SK-N-SH (cell line): Measurements from ENCODE around the gene HCN4. TPM values are rescaled to one million over a fixed set of nuclear protein-coding genes. Genes with fewer than 3 reads are reported as not detected.

ENCODE experiments used
- CTCF ChIA-PET: fragments of 300-600, 350-600 bp; formaldehyde crosslinking; extraction: SDS; loops from one replicate; lab custom pipeline; 2021; lab: Yijun Ruan, JAX
- POLR2A ChIA-PET: fragments of 350-600 bp; sonication (Branson Sonifier 250); formaldehyde crosslinking; extraction: SDS; loops from one replicate; lab custom pipeline; 2020; ENCODE audit warnings: antibody characterized with exemption, inconsistent platforms; lab: Yijun Ruan, JAX
- DNase-seq: peaks from one replicate; pipeline ENCODE4 v3.0.0; 2012
- H2AFZ ChIP-seq: fragments of 200-600 bp; sonication (generic); 2 replicates; pipeline ENCODE4 v1.8.1; 2016; ENCODE audit warnings: antibody characterized with exemption, mild to moderate bottlenecking, low read depth
- H3F3A ChIP-seq: fragments of 200-600 bp; sonication (generic); replicated peaks from 2 replicates; pipeline ENCODE3; 2016; ENCODE audit warnings: antibody characterized with exemption, mild to moderate bottlenecking; ENCODE audit not compliant: insufficient read depth
- H3K27ac ChIP-seq, 2 experiments: fragments of 200-500 bp in 1 of 2; fragments of 200-600 bp in 1 of 2; sonication (Bioruptor generic) in 1 of 2; sonication (generic), shearing (Covaris generic) in 1 of 2; 2 replicates each; pipeline versions ENCODE4 v1.5.1 to v1.6.1; 2014 to 2016; ENCODE audit warnings: low read depth in 2 of 2, inconsistent platforms in 1 of 2, low read length in 1 of 2, mild to moderate bottlenecking in 1 of 2, mixed read lengths in 1 of 2
- H3K27me3 ChIP-seq: fragments of 200-600 bp; sonication (generic), shearing (Covaris generic); 2 replicates; pipeline ENCODE4 v1.6.1; 2016; ENCODE audit warnings: mixed run types; ENCODE audit not compliant: insufficient read depth
- H3K36me3 ChIP-seq, 2 experiments: fragments of 200-500 bp in 1 of 2; fragments of 200-600 bp in 1 of 2; sonication (Bioruptor generic) in 1 of 2; sonication (generic) in 1 of 2; replicated peaks in 1 of 2; 2 replicates each; pipeline versions ENCODE3 to v1.5.1; 2014 to 2016; ENCODE audit warnings: low read length in 1 of 2, mild to moderate bottlenecking in 1 of 2; ENCODE audit not compliant: insufficient read depth in 2 of 2, control insufficient read depth in 1 of 2
- H3K4me1 ChIP-seq, 2 experiments: fragments of 200-500 bp in 1 of 2; fragments of 200-600 bp in 1 of 2; sonication (Bioruptor generic) in 1 of 2; sonication (generic), shearing (Covaris generic) in 1 of 2; 2 replicates each; pipeline versions ENCODE4 v1.5.1 to v1.6.1; 2014 to 2016; ENCODE audit warnings: low read depth in 1 of 2, low read length in 1 of 2, mixed run types in 1 of 2; ENCODE audit not compliant: insufficient read depth in 2 of 2, control insufficient read depth in 1 of 2
- H3K4me2 ChIP-seq: fragments of 200-600 bp; sonication (generic), shearing (Covaris generic); 2 replicates; pipeline ENCODE4 v1.6.1; 2017; ENCODE audit warnings: mixed run types
- H3K4me3 ChIP-seq, 2 experiments: fragments of 200-500 bp in 1 of 2; fragments of 200-600 bp in 1 of 2; sonication (Bioruptor generic) in 1 of 2; sonication (generic), shearing (Covaris generic) in 1 of 2; 2 replicates each; pipeline versions ENCODE4 v1.5.1 to v1.8.1; 2014 to 2016; ENCODE audit warnings: low read depth in 2 of 2, inconsistent platforms in 1 of 2, low read length in 1 of 2, mild to moderate bottlenecking in 1 of 2, mixed read lengths in 1 of 2, moderate library complexity in 1 of 2
- H3K79me2 ChIP-seq: fragments of 200-600 bp; sonication (generic); 2 replicates; pipeline ENCODE4 v1.8.1; 2017; ENCODE audit warnings: mild to moderate bottlenecking; ENCODE audit not compliant: insufficient read depth
- H3K9ac ChIP-seq: fragments of 200-600 bp; sonication (generic); 2 replicates; pipeline ENCODE4 v1.6.1; 2017; ENCODE audit warnings: mixed run types
- H3K9me2 ChIP-seq: fragments of 200-600 bp; sonication (generic); 2 replicates; pipeline ENCODE4 v1.6.1; 2017; ENCODE audit warnings: mixed run types
- H3K9me3 ChIP-seq: fragments of 200-600 bp; sonication (generic); 2 replicates; pipeline ENCODE4 v1.6.1; 2017; ENCODE audit warnings: mixed run types, mild to moderate bottlenecking, moderate library complexity
- H4K20me1 ChIP-seq: fragments of 200-600 bp; sonication (generic); 2 replicates; pipeline ENCODE4 v1.6.1; 2017; ENCODE audit warnings: mild to moderate bottlenecking, mixed run types; ENCODE audit not compliant: insufficient read depth
- ELF1 ChIP-seq: IDR thresholded peaks from 2 replicates; pipeline ENCODE4 v1.4.0; 2012
- EP300 ChIP-seq, 2 experiments: IDR thresholded peaks; 2 replicates each; pipeline versions ENCODE4 v1.4.0 to v1.6.1; 2012; ENCODE audit warnings: borderline replicate concordance in 1 of 2, low read depth in 1 of 2, low read length in 1 of 2
- FOXJ3 ChIP-seq: sonication (generic); formaldehyde crosslinking; IDR thresholded peaks from 2 replicates; pipeline ENCODE4 v1.5.1; 2020; ENCODE audit warnings: mild to moderate bottlenecking, missing genetic modification reagents
- GATA2 ChIP-seq: sonication (generic); formaldehyde crosslinking; IDR thresholded peaks from 2 replicates; pipeline ENCODE4 v1.5.0; 2020; ENCODE audit warnings: mild to moderate bottlenecking, missing genetic modification reagents
- JUND ChIP-seq: IDR thresholded peaks from 2 replicates; pipeline ENCODE4 v1.4.0; 2012
- MEF2A ChIP-seq: IDR thresholded peaks from 2 replicates; pipeline ENCODE4 v1.4.0; 2012; ENCODE audit warnings: low read depth, borderline replicate concordance
- NFIC ChIP-seq: IDR thresholded peaks from 2 replicates; pipeline ENCODE4 v1.4.0; 2012; ENCODE audit warnings: borderline replicate concordance
- POLR2AphosphoS5 ChIP-seq: IDR thresholded peaks from 2 replicates; pipeline ENCODE4 v1.6.1; 2012; ENCODE audit warnings: low read depth, low read length
- RAD21 ChIP-seq: IDR thresholded peaks from 2 replicates; pipeline ENCODE4 v1.6.1; 2012; ENCODE audit warnings: mild to moderate bottlenecking, low read length
- RCOR1 ChIP-seq: fragments of 150-350 bp; IDR thresholded peaks from 2 replicates; pipeline ENCODE4 v1.6.1; 2017; ENCODE audit warnings: antibody characterized with exemption, low read length
- RFX5 ChIP-seq: IDR thresholded peaks from 2 replicates; pipeline ENCODE4 v1.6.1; 2012; ENCODE audit warnings: mild to moderate bottlenecking, improper control_type of control experiment, low read length
- SIN3A ChIP-seq: IDR thresholded peaks from 2 replicates; pipeline ENCODE4 v1.6.1; 2012; ENCODE audit warnings: low read depth, mild to moderate bottlenecking, low read length, moderate library complexity, borderline replicate concordance
- WGBS: methylation state at CpG from one replicate; pipeline ENCODE4 v1.1.6; 2017; ENCODE audit warnings: low lambda C conversion rate; 5-methylcytosine and 5-hydroxymethylcytosine counted together
- polyA plus RNA-seq, 3 experiments: library from polyadenylated mRNA; depleted of rRNA; stranded (reverse); fragments of >200 nt; gene quantifications; 2 replicates each; pipeline ENCODE4 v1.2.3, GENCODE V29; 2012
- TF ChIP-seq, protein P1 (sequence below): IDR thresholded peaks from 2 replicates; pipeline ENCODE4 v1.4.0; 2012; ENCODE audit warnings: low read depth, borderline replicate concordance
- TF ChIP-seq, protein P2 (sequence below): IDR thresholded peaks from 2 replicates; pipeline ENCODE4 v1.6.1; 2012; ENCODE audit warnings: mild to moderate bottlenecking, low read depth, low read length, moderate library complexity
- TF ChIP-seq, protein P3 (sequence below): fragments of 150-350 bp; IDR thresholded peaks from 2 replicates; pipeline ENCODE4 v1.6.1; 2017; ENCODE audit warnings: antibody characterized with exemption, low read length, low read depth, borderline replicate concordance

HCN4 gene
- polyA plus RNA-seq, 1 of the 3 experiments (the other 2 are of a cell fraction) = not detected

- no peak overlapping the region for H3K27ac ChIP-seq
- no peaks in the 10 kb centered on the region for H3K27me3 ChIP-seq
- no peaks in the 10 kb centered on the region for H4K20me1 ChIP-seq
- ChIA-PET CTCF (interaction anchor here (1.0 to 3.3 kb wide), 8 partner anchors 10 to 386 kb away, joined by 3 to 13 read pairs (median 4); no protein-coding TSS in a partner anchor), POLR2A (no interaction called here)
- H3K4me2 ChIP-seq = no peak overlapping the region
- H3K9ac ChIP-seq = no peak overlapping the region
- H3K36me3 ChIP-seq = no peaks in the 10 kb centered on the region
- TF ChIP-seq RFX5 (peak; percentile 86), EP300 (IDR thresholded peaks at IDR 0.05; ENCODE audit: borderline replicate concordance in 1 of 2, low read depth in 1 of 2, low read length in 1 of 2) (no peak), SIN3A (no peak), ELF1 (no peak)
- TF ChIP-seq, protein P1, sequence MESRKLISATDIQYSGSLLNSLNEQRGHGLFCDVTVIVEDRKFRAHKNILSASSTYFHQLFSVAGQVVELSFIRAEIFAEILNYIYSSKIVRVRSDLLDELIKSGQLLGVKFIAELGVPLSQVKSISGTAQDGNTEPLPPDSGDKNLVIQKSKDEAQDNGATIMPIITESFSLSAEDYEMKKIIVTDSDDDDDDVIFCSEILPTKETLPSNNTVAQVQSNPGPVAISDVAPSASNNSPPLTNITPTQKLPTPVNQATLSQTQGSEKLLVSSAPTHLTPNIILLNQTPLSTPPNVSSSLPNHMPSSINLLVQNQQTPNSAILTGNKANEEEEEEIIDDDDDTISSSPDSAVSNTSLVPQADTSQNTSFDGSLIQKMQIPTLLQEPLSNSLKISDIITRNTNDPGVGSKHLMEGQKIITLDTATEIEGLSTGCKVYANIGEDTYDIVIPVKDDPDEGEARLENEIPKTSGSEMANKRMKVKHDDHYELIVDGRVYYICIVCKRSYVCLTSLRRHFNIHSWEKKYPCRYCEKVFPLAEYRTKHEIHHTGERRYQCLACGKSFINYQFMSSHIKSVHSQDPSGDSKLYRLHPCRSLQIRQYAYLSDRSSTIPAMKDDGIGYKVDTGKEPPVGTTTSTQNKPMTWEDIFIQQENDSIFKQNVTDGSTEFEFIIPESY = no peak
- H3K9me3 ChIP-seq = no peaks in the 10 kb centered on the region
- peaks cover 0 to 2% of the 10 kb centered on the region in 2 experiments; a peak in 1 of 4 replicates for H3K4me1 ChIP-seq
- no peaks in the 10 kb centered on the region for H3F3A ChIP-seq
- H3K4me3 ChIP-seq = peak overlapping the region in 1 of 2 experiments; percentile 6; a peak in 1 of 4 replicates
- H2AFZ ChIP-seq = no peak overlapping the region
- no peaks in the 10 kb centered on the region for H3K9me2 ChIP-seq
- H3K79me2 ChIP-seq = no peaks in the 10 kb centered on the region
- 34% methylated on average over 16 of the region's 42 CpGs for WGBS
- peak; percentile 92 for DNase-seq
These were observed 50.1 kb downstream of the HCN4 start for GRCh38 chr15:73318463-73319351.

DNA sequence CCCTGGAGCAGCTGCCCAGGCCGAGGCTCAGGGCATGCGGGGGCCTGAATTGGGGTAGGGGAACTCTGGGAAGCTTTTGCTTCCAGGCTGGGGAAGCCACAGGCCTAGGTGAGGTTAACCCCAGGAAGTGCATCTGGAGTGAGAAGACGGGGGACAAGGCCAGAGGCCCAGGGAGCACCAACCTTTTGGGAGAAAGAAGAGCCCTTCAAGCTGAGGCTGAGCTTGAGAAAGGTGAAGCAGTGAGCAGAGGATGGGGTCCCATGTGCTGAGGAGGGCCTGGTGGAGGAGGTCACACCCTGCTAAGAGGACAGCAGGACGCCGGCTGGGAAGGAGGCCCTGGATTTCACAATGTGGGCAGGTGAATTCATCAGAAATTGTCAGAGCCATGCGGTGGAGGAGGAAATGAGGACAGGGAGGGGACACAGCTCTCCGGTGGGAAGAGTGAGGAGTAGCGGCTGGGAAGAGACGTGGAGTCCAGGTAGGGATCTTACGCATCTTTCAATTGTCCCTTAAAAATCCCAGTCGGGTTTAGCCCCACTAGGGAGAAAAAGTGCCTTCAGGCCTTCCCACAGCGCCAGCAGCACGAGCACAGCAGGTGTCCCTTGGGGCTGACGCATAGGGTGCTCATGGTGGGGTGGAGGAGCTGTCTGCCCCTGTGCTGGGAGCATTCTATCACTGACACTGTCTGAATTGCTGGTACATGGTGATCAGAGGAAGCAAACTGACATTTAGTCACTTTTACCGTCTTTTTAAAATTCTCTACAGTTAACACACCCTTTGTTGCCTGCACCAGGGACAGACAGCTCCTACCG, 50.9 kb downstream of the HCN4 start:
- no peaks in the 10 kb centered on the region for H3K36me3 ChIP-seq
- no peaks in the 10 kb centered on the region for H3K27me3 ChIP-seq
- no peak overlapping the region for H3K27ac ChIP-seq
- H3K4me2 ChIP-seq = no peak overlapping the region
- WGBS = 85% methylated on average over 16 of the region's 16 CpGs
- DNase-seq = peak; percentile 9
- no peak overlapping the region for H2AFZ ChIP-seq
- H4K20me1 ChIP-seq = no peaks in the 10 kb centered on the region
- ChIA-PET POLR2A (no interaction called here), CTCF (interaction anchor here (0.9 to 2.2 kb wide), 7 partner anchors 17 to 387 kb away, joined by 3 to 8 read pairs (median 4); no protein-coding TSS in a partner anchor)
- no peak overlapping the region for H3K9ac ChIP-seq
- no peaks in the 10 kb centered on the region for H3K9me3 ChIP-seq
- H3K79me2 ChIP-seq = no peaks in the 10 kb centered on the region
- H3K4me3 ChIP-seq = no peak overlapping the region
- no peaks in the 10 kb centered on the region for H3K9me2 ChIP-seq
- H3F3A ChIP-seq = no peaks in the 10 kb centered on the region
- H3K4me1 ChIP-seq = peaks cover 0 to 2% of the 10 kb centered on the region in 2 experiments; a peak in 1 of 4 replicates
- no peak for TF ChIP-seq MEF2A
- TF ChIP-seq ELF1 = no peak
- TF ChIP-seq JUND = no peak
- TF ChIP-seq EP300 (IDR thresholded peaks at IDR 0.05; ENCODE audit: borderline replicate concordance in 1 of 2, low read depth in 1 of 2, low read length in 1 of 2) = no peak
- TF ChIP-seq NFIC = no peak
- TF ChIP-seq FOXJ3 (CRISPR knock-in tag) = no peak
- TF ChIP-seq, protein P2, sequence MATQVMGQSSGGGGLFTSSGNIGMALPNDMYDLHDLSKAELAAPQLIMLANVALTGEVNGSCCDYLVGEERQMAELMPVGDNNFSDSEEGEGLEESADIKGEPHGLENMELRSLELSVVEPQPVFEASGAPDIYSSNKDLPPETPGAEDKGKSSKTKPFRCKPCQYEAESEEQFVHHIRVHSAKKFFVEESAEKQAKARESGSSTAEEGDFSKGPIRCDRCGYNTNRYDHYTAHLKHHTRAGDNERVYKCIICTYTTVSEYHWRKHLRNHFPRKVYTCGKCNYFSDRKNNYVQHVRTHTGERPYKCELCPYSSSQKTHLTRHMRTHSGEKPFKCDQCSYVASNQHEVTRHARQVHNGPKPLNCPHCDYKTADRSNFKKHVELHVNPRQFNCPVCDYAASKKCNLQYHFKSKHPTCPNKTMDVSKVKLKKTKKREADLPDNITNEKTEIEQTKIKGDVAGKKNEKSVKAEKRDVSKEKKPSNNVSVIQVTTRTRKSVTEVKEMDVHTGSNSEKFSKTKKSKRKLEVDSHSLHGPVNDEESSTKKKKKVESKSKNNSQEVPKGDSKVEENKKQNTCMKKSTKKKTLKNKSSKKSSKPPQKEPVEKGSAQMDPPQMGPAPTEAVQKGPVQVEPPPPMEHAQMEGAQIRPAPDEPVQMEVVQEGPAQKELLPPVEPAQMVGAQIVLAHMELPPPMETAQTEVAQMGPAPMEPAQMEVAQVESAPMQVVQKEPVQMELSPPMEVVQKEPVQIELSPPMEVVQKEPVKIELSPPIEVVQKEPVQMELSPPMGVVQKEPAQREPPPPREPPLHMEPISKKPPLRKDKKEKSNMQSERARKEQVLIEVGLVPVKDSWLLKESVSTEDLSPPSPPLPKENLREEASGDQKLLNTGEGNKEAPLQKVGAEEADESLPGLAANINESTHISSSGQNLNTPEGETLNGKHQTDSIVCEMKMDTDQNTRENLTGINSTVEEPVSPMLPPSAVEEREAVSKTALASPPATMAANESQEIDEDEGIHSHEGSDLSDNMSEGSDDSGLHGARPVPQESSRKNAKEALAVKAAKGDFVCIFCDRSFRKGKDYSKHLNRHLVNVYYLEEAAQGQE = no peak
- no peak for TF ChIP-seq RAD21
- no peak for TF ChIP-seq RCOR1
- TF ChIP-seq GATA2 (CRISPR knock-in tag) = no peak
- TF ChIP-seq, protein P3, sequence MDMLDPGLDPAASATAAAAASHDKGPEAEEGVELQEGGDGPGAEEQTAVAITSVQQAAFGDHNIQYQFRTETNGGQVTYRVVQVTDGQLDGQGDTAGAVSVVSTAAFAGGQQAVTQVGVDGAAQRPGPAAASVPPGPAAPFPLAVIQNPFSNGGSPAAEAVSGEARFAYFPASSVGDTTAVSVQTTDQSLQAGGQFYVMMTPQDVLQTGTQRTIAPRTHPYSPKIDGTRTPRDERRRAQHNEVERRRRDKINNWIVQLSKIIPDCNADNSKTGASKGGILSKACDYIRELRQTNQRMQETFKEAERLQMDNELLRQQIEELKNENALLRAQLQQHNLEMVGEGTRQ = no peak
- no peak for TF ChIP-seq POLR2AphosphoS5
- TF ChIP-seq RFX5 = no peak
